Astrocyte (in vitro differentiated cells and primary cell): Measurements from ENCODE around the gene FBXW5. TPM values are rescaled to one million over a fixed set of nuclear protein-coding genes. Genes with fewer than 3 reads are reported as not detected.

Experiments used
- DNase-seq: peaks from one replicate; pipeline ENCODE4 v3.0.0-alpha.2; 2010; ENCODE audit warnings: low read depth
- FAIRE-seq: peaks from 2 replicates; lab custom pipeline; 2011; peaks lifted over from hg19 to GRCh38; lab: Jason Lieb, UNC
- H2AFZ ChIP-seq: 2 replicates; pipeline ENCODE4 v1.6.0; 2012; ENCODE audit warnings: low read depth, low read length, inconsistent platforms
- H3K27ac ChIP-seq: 2 replicates; pipeline ENCODE4 v1.5.1; 2011; ENCODE audit warnings: low read depth, low read length, inconsistent platforms
- H3K27me3 ChIP-seq: 2 replicates; pipeline ENCODE4 v1.6.0; 2011; ENCODE audit warnings: low read length, inconsistent platforms; ENCODE audit not compliant: insufficient read depth
- H3K36me3 ChIP-seq: 2 replicates; pipeline ENCODE4 v1.5.1; 2011; ENCODE audit warnings: low read length, inconsistent platforms; ENCODE audit not compliant: insufficient read depth
- H3K4me1 ChIP-seq: 2 replicates; pipeline ENCODE4 v1.5.1; 2011; ENCODE audit warnings: low read length, inconsistent platforms; ENCODE audit not compliant: insufficient read depth
- H3K4me2 ChIP-seq: 2 replicates; pipeline ENCODE4 v1.6.0; 2012; ENCODE audit warnings: low read length, inconsistent platforms
- H3K4me3 ChIP-seq: 2 replicates; pipeline ENCODE4 v1.5.1; 2011; ENCODE audit warnings: low read depth, mild to moderate bottlenecking, low read length, inconsistent platforms; ENCODE audit not compliant: insufficient read depth
- H3K79me2 ChIP-seq: 2 replicates; pipeline ENCODE4 v1.6.0; 2012; ENCODE audit warnings: mild to moderate bottlenecking, low read length, inconsistent platforms; ENCODE audit not compliant: insufficient read depth
- H3K9ac ChIP-seq: 2 replicates; pipeline ENCODE4 v1.6.0; 2012; ENCODE audit warnings: mild to moderate bottlenecking, low read length, inconsistent platforms
- H3K9me3 ChIP-seq: 2 replicates; pipeline ENCODE4 v1.5.1; 2012; ENCODE audit warnings: low read depth, mild to moderate bottlenecking, low read length, inconsistent platforms; ENCODE audit not compliant: insufficient read depth
- H4K20me1 ChIP-seq: 2 replicates; pipeline ENCODE4 v1.6.0; 2012; ENCODE audit warnings: low read length, inconsistent platforms; ENCODE audit not compliant: insufficient read depth
- H3K27ac Mint-ChIP-seq: one replicate; pipeline ENCODE4 v1.8.0; 2021; ENCODE audit warnings: mild to moderate bottlenecking, mixed read lengths; ENCODE audit not compliant: unreplicated experiment
- H3K27me3 Mint-ChIP-seq: one replicate; pipeline ENCODE4 v1.8.0; 2021; ENCODE audit warnings: low read depth, mixed read lengths; ENCODE audit not compliant: unreplicated experiment
- H3K36me3 Mint-ChIP-seq: one replicate; pipeline ENCODE4 v1.8.0; 2021; ENCODE audit warnings: low read depth, mixed read lengths; ENCODE audit not compliant: unreplicated experiment
- H3K4me1 Mint-ChIP-seq: one replicate; pipeline ENCODE4 v1.8.0; 2021; ENCODE audit warnings: low read depth, mixed read lengths; ENCODE audit not compliant: unreplicated experiment
- H3K4me3 Mint-ChIP-seq: one replicate; pipeline ENCODE4 v1.8.0; 2021; ENCODE audit warnings: mild to moderate bottlenecking, moderate library complexity, mixed read lengths; ENCODE audit not compliant: unreplicated experiment
- H3K9me3 Mint-ChIP-seq: one replicate; pipeline ENCODE4 v1.8.0; 2021; ENCODE audit warnings: mild to moderate bottlenecking, mixed read lengths; ENCODE audit not compliant: unreplicated experiment
- EZH2 ChIP-seq: IDR thresholded peaks from 2 replicates; pipeline ENCODE4 v1.6.1; 2012; ENCODE audit warnings: mild to moderate bottlenecking, low read length, inconsistent platforms; ENCODE audit not compliant: insufficient read depth
- total RNA-seq: library from RNA; stranded (reverse); gene quantifications from 2 replicates; pipeline ENCODE4 v1.2.1, GENCODE V29; 2021
- TF ChIP-seq, protein P1 (sequence below): IDR thresholded peaks from 2 replicates; pipeline ENCODE4 v1.5.1; 2011; ENCODE audit warnings: low read depth, mild to moderate bottlenecking, inconsistent platforms, low read length, moderate library complexity; ENCODE audit not compliant: insufficient read depth

Gene FBXW5
- total RNA-seq, 1 donor from 2014 or later, result 70.4 TPM

GRCh38 chr9:136901516-136902258 lies 42.9 kb downstream of the FBXW5 start:
- Histone ChIP-seq H3K27me3 (no peaks in the 10 kb centered on the region), H3K9me3 (no peaks in the 10 kb centered on the region), H4K20me1 (peaks cover 18% of the 10 kb centered on the region), H3K4me1 (peaks cover 17% of the 10 kb centered on the region), H3K79me2 (peaks cover 16% of the 10 kb centered on the region), H3K27ac (peak overlapping the region; percentile 72), H3K36me3 (peaks cover 4% of the 10 kb centered on the region), H3K4me2 (peak overlapping the region; percentile 60), H2AFZ (peak overlapping the region; percentile 51), H3K9ac (peak overlapping the region; percentile 65), H3K4me3 (no peak overlapping the region)
- H3K27ac Mint-ChIP-seq, result peak overlapping the region; percentile 91
- FAIRE-seq (no peak), DNase-seq (peak; percentile 55)
- peaks cover 17% of the 10 kb centered on the region for H3K4me1 Mint-ChIP-seq
- H3K9me3 Mint-ChIP-seq, result no peaks in the 10 kb centered on the region
- no peak for TF ChIP-seq EZH2
- TF ChIP-seq, protein P1, sequence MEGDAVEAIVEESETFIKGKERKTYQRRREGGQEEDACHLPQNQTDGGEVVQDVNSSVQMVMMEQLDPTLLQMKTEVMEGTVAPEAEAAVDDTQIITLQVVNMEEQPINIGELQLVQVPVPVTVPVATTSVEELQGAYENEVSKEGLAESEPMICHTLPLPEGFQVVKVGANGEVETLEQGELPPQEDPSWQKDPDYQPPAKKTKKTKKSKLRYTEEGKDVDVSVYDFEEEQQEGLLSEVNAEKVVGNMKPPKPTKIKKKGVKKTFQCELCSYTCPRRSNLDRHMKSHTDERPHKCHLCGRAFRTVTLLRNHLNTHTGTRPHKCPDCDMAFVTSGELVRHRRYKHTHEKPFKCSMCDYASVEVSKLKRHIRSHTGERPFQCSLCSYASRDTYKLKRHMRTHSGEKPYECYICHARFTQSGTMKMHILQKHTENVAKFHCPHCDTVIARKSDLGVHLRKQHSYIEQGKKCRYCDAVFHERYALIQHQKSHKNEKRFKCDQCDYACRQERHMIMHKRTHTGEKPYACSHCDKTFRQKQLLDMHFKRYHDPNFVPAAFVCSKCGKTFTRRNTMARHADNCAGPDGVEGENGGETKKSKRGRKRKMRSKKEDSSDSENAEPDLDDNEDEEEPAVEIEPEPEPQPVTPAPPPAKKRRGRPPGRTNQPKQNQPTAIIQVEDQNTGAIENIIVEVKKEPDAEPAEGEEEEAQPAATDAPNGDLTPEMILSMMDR, result no peak
- peaks cover 13% of the 10 kb centered on the region for H3K36me3 Mint-ChIP-seq
- no peak overlapping the region for H3K4me3 Mint-ChIP-seq
- H3K27me3 Mint-ChIP-seq, result no peaks in the 10 kb centered on the region

DNA sequence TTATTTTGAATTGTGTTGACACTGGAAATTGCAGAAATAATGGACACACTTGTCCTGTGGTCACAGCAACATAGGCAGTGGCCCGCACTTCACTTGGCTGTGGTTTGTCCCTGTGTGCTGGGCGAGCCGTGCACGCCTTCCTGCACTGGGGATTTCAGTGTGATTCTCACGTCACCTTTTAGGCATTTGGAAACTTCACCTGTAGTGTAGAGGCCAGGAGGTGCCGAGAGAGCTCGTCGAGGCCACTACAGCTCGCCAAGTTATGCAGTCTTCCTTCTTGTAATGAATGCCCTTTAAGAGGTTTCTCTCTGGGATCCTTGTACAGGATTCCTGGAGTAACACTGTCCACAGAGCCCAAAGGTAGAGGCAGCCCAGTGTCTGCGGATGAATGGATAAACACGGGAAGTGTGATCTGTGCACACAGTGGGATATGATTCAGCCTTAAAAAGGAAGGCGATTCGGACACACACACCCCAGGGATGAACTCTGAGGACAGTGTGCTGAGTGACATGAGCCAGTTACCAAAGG lies 43.5 kb downstream of the FBXW5 start:
- no peak for FAIRE-seq
- Histone ChIP-seq H3K36me3 (peaks cover 4% of the 10 kb centered on the region), H3K27me3 (no peaks in the 10 kb centered on the region), H2AFZ (peak overlapping the region; percentile 51), H3K27ac (peak overlapping the region; percentile 72), H3K4me1 (peaks cover 17% of the 10 kb centered on the region), H3K79me2 (peaks cover 21% of the 10 kb centered on the region), H3K4me3 (no peak overlapping the region), H3K4me2 (peak overlapping the region; percentile 60), H3K9me3 (no peaks in the 10 kb centered on the region), H4K20me1 (peaks cover 22% of the 10 kb centered on the region), H3K9ac (peak overlapping the region; percentile 65)
- no peak for TF ChIP-seq EZH2
- TF ChIP-seq, protein P1, result no peak
- Mint-ChIP-seq H3K9me3 (no peaks in the 10 kb centered on the region), H3K4me1 (peaks cover 17% of the 10 kb centered on the region), H3K27me3 (no peaks in the 10 kb centered on the region), H3K36me3 (peaks cover 13% of the 10 kb centered on the region), H3K4me3 (no peak overlapping the region), H3K27ac (peak overlapping the region; percentile 91)
- DNase-seq, result no peak

DNA sequence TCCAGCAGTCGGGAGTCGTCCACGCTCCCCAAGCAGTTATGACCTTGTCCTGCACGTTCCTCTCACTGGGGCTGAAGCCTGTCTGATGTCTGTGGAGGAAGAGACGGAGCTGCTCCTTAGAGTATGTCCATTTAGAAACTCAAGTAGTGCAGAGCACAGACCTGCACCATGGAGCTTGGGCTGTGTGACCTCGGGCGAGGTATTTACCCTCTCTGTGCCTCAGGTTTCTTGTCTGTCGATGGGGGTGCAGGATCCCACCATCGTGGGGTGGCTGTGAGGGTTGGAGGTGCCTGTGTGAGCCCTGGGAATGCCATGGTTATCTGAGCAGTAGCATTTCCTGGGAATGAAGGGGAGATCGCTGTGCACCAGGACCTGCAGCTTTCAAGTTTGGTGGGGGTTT lies 44.0 kb downstream of the FBXW5 start:
- Histone ChIP-seq H3K9ac (no peak overlapping the region), H3K79me2 (peaks cover 26% of the 10 kb centered on the region), H3K27me3 (no peaks in the 10 kb centered on the region), H4K20me1 (peaks cover 27% of the 10 kb centered on the region), H2AFZ (no peak overlapping the region), H3K4me1 (peaks cover 17% of the 10 kb centered on the region), H3K4me2 (no peak overlapping the region), H3K4me3 (no peak overlapping the region), H3K27ac (no peak overlapping the region), H3K9me3 (no peaks in the 10 kb centered on the region), H3K36me3 (peaks cover 4% of the 10 kb centered on the region)
- Mint-ChIP-seq H3K27ac (no peak overlapping the region), H3K4me1 (peaks cover 17% of the 10 kb centered on the region), H3K27me3 (no peaks in the 10 kb centered on the region), H3K4me3 (no peak overlapping the region), H3K36me3 (peaks cover 12% of the 10 kb centered on the region), H3K9me3 (no peaks in the 10 kb centered on the region)
- no peak for DNase-seq
- FAIRE-seq, result no peak
- TF ChIP-seq, protein P1, result no peak
- TF ChIP-seq EZH2, result no peak
